Lower lobe of right lung (tissue), 2 donors: ENCODE data around the gene AMBN. TPM values are rescaled to one million over a fixed set of nuclear protein-coding genes. Genes with fewer than 3 reads are reported as not detected.
"Not testable (repeated sequence)": the region's sequence is repeated elsewhere in the genome, so short reads cannot be mapped to it uniquely, and the experiment has no call there.

ENCODE experiments used
- ATAC-seq, 2 donors: fragments of 200-7000 bp; cut with Tn5 transposase; one replicate each; pipeline ENCODE4 v1.9.1; 2020 to 2022; ENCODE audit warnings: mild to moderate bottlenecking in 2 of 2, moderate library complexity in 2 of 2
- DNase-seq: peaks from one replicate; pipeline ENCODE4 v3.0.0-alpha.2; 2020
- H3K27ac ChIP-seq: fragments of 200-600 bp; one replicate; pipeline ENCODE4 v1.8.0; 2022
- H3K27me3 ChIP-seq: fragments of 200-600 bp; one replicate; pipeline ENCODE4 v1.8.0; 2022; ENCODE audit warnings: low read depth
- H3K36me3 ChIP-seq: fragments of 200-600 bp; one replicate; pipeline ENCODE4 v1.8.0; 2022; ENCODE audit warnings: mild to moderate bottlenecking
- H3K4me1 ChIP-seq: fragments of 200-600 bp; one replicate; pipeline ENCODE4 v1.8.0; 2022
- H3K4me3 ChIP-seq: fragments of 200-600 bp; one replicate; pipeline ENCODE4 v1.8.0; 2022; ENCODE audit warnings: mild to moderate bottlenecking
- H3K9me3 ChIP-seq: fragments of 200-600 bp; one replicate; pipeline ENCODE4 v1.8.0; 2022
- intact Hi-C: fragments of 100-400 bp; cut with DNase I; formaldehyde crosslinking; loops from one replicate; pipeline ENCODE4 v1.11.0; 2022
- total RNA-seq: library from RNA; stranded (reverse); fragmentation: NEBNext Ultra II Directional; extraction: Animal tissue kit (Norgen Biotek cat#: 25700); gene quantifications from one replicate; pipeline ENCODE4 v1.2.1, GENCODE V29; 2021
- TF ChIP-seq, protein P1 (sequence below): fragments of 200-600 bp; IDR thresholded peaks from one replicate; pipeline ENCODE4 v1.8.0; 2022; ENCODE audit warnings: antibody characterized with exemption, mild to moderate bottlenecking
- donor health status: DM: no; HTN: yes; CAD: no; lungs with severe emphysema.

Gene AMBN
- total RNA-seq, 1 donor from 2014 or later = not detected

- ATAC-seq = no peak
- no peaks in the 10 kb centered on the region for H3K27me3 ChIP-seq
- H3K4me1 ChIP-seq = no peaks in the 10 kb centered on the region
- no peak for DNase-seq
- H3K9me3 ChIP-seq = no peaks in the 10 kb centered on the region
- no peaks in the 10 kb centered on the region for H3K36me3 ChIP-seq
- H3K27ac ChIP-seq = no peak overlapping the region
- no peak overlapping the region for H3K4me3 ChIP-seq
- intact Hi-C loops = no loop called here
- TF ChIP-seq, protein P1, sequence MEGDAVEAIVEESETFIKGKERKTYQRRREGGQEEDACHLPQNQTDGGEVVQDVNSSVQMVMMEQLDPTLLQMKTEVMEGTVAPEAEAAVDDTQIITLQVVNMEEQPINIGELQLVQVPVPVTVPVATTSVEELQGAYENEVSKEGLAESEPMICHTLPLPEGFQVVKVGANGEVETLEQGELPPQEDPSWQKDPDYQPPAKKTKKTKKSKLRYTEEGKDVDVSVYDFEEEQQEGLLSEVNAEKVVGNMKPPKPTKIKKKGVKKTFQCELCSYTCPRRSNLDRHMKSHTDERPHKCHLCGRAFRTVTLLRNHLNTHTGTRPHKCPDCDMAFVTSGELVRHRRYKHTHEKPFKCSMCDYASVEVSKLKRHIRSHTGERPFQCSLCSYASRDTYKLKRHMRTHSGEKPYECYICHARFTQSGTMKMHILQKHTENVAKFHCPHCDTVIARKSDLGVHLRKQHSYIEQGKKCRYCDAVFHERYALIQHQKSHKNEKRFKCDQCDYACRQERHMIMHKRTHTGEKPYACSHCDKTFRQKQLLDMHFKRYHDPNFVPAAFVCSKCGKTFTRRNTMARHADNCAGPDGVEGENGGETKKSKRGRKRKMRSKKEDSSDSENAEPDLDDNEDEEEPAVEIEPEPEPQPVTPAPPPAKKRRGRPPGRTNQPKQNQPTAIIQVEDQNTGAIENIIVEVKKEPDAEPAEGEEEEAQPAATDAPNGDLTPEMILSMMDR = no peak
Observed at GRCh38 chr4:70640192-70640591, 48.1 kb downstream of the AMBN start.

DNA sequence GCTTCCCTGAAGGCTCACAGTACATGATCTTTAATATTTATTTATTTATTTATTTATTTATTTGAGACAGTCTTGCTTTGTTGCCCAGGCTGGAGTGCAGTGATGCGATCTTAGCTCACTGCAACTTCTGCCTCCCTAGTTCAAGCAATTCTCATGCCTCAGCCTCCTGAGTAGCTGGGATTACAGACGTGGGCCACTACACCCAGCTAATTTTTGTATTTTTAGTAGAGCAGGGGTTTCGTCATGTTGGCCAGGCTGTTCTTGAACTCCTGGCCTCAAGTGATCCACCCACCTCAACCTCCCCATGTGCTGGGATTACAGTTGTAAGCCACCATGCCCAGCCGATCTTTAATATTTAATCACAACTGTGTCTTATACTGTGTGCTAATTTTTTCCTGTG, 58.7 kb downstream of the AMBN start:
- H3K27ac ChIP-seq, intact Hi-C loops, H3K4me3 ChIP-seq, H3K27me3 ChIP-seq, H3K9me3 ChIP-seq, DNase-seq, ATAC-seq, H3K36me3 ChIP-seq, H3K4me1 ChIP-seq: not testable (repeated sequence)

DNA sequence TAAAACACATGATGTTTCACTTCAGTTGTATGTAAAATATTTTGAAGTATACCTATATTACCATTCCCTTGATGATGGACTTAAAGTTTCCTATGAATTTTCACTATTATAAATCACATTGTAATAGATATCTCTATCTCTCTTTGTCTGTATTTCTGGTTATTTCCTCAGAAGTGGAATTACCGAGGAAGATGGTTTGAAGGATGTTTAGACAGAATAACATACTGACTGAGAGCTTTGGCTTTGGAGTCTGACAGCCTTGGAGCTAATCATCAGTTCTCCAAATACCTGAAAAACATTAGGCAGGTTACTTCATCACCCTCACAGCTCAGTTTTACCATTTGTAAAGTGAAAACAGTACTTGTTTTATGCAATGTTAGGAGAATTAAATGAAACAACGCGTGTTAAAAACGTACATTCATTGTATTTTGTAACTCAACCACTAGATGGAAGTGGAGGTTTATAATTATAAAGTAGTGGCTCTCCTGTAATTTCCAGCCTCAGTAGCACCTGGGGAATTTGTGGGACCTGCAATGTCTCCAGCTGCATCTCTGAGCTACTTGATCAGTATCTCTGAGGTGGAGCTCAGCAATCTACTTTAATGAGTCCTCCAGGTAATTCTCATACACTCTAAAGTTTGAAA, 59.9 kb downstream of the AMBN start:
- Histone ChIP-seq H3K4me3 (no peak overlapping the region), H3K27ac (no peak overlapping the region), H3K27me3 (no peaks in the 10 kb centered on the region), H3K4me1 (peaks cover 4% of the 10 kb centered on the region), H3K9me3 (no peaks in the 10 kb centered on the region), H3K36me3 (no peaks in the 10 kb centered on the region)
- intact Hi-C loops = no loop called here
- DNase-seq (no peak), ATAC-seq (peak; percentile 58 to 86)
- TF ChIP-seq, protein P1 = peak; percentile 51

DNA sequence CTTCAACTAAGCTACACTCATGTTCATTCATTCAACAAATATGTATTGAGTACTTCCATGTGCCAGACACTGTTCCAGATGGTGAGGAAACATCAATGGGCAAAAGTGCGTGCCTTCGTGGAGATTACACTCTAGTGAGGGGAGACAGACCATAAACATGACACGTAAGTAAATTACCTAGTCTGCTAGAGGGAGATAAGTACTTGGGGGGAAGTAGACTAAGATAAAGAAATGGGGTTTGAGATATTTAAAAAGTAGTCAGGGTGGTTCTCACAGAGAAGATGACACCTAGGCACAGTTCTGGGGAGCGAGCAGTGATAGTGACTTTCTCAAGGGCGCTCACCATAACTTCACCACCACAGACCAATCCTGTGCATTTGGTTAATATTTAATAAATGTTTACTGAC, 62.6 kb downstream of the AMBN start:
- Histone ChIP-seq H3K4me1 (peaks cover 4% of the 10 kb centered on the region), H3K27me3 (no peaks in the 10 kb centered on the region), H3K36me3 (no peaks in the 10 kb centered on the region), H3K27ac (no peak overlapping the region), H3K9me3 (no peaks in the 10 kb centered on the region), H3K4me3 (no peak overlapping the region)
- TF ChIP-seq, protein P1 = no peak
- ATAC-seq (no peak), DNase-seq (no peak)
- intact Hi-C loops = no loop called here

Other genes with a start within 250 kb of the AMBN start
- not detected for gene SMR3A, start 231.5 kb upstream of the AMBN start, total RNA-seq
- gene SMR3B, start 209.1 kb upstream of the AMBN start, total RNA-seq = not detected
- gene OPRPN, start 194.3 kb upstream of the AMBN start, total RNA-seq = not detected
- not detected for gene MUC7, start 120.1 kb upstream of the AMBN start, total RNA-seq
- not detected for gene AMTN, start 73.7 kb upstream of the AMBN start, total RNA-seq
- 0.12 TPM for gene ENAM, start 36.5 kb downstream of the AMBN start, total RNA-seq
- gene JCHAIN, start 74.3 kb downstream of the AMBN start, total RNA-seq = 191 TPM
- gene UTP3, start 96.3 kb downstream of the AMBN start, total RNA-seq = 28.8 TPM
- gene RUFY3, start 129.7 kb downstream of the AMBN start, total RNA-seq = 92.4 TPM
- gene GRSF1, start 247.6 kb downstream of the AMBN start, total RNA-seq = 54.6 TPM